Nephron (organoid): ENCODE data around the gene KCNQ5.

ENCODE experiments used
- H3K27ac Mint-ChIP-seq, 3 experiments: 2 replicates each; pipeline ENCODE4 v1.8.0; 2020; ENCODE audit warnings: mixed read lengths in 3 of 3, mild to moderate bottlenecking in 2 of 3, moderate library complexity in 1 of 3
- H3K27me3 Mint-ChIP-seq: 2 replicates; pipeline ENCODE4 v1.8.0; 2021; ENCODE audit warnings: low read depth, mild to moderate bottlenecking, moderate library complexity, mixed read lengths
- H3K36me3 Mint-ChIP-seq: 2 replicates; pipeline ENCODE4 v1.8.0; 2020; ENCODE audit warnings: low read depth, mixed read lengths
- H3K4me1 Mint-ChIP-seq: 2 replicates; pipeline ENCODE4 v1.8.0; 2020; ENCODE audit warnings: mixed read lengths
- H3K4me3 Mint-ChIP-seq, 3 experiments: 2 replicates each; pipeline ENCODE4 v1.8.0; 2020; ENCODE audit warnings: mild to moderate bottlenecking in 3 of 3, mixed read lengths in 3 of 3, moderate library complexity in 2 of 3
- H3K9me3 Mint-ChIP-seq: 2 replicates; pipeline ENCODE4 v1.8.0; 2020; ENCODE audit warnings: mixed read lengths
- CTCF ChIP-seq, 3 experiments: fragments of 200-600 bp; sonication (generic); IDR thresholded peaks; one replicate each; pipeline ENCODE4 v1.5.0; 2021; ENCODE audit warnings: antibody characterized with exemption in 3 of 3; ENCODE audit not compliant: unreplicated experiment in 3 of 3

The KCNQ5 gene

GRCh38 chr6:72691249-72691648 is 69.4 kb downstream of the KCNQ5 start:
- Mint-ChIP-seq H3K4me1 (no peaks in the 10 kb centered on the region), H3K27me3 (no peaks in the 10 kb centered on the region), H3K4me3 (no peak overlapping the region), H3K27ac (no peak overlapping the region), H3K9me3 (no peaks in the 10 kb centered on the region), H3K36me3 (no peaks in the 10 kb centered on the region)
- no peak for TF ChIP-seq CTCF (IDR thresholded peaks at IDR 0.05; ENCODE audit: unreplicated experiment in 3 of 3)

- no peaks in the 10 kb centered on the region for H3K9me3 Mint-ChIP-seq
- TF ChIP-seq CTCF (IDR thresholded peaks at IDR 0.05; ENCODE audit: unreplicated experiment in 3 of 3): no peak
- H3K27me3 Mint-ChIP-seq: peaks cover 3% of the 10 kb centered on the region
- no peak overlapping the region for H3K4me3 Mint-ChIP-seq
- H3K4me1 Mint-ChIP-seq: no peaks in the 10 kb centered on the region
- no peak overlapping the region for H3K27ac Mint-ChIP-seq
- H3K36me3 Mint-ChIP-seq: no peaks in the 10 kb centered on the region
Observed at GRCh38 chr6:72696055-72696454, 74.2 kb downstream of the KCNQ5 start.

- no peaks in the 10 kb centered on the region for H3K4me1 Mint-ChIP-seq
- TF ChIP-seq CTCF (IDR thresholded peaks at IDR 0.05; ENCODE audit: unreplicated experiment in 3 of 3): no peak
- H3K4me3 Mint-ChIP-seq: no peak overlapping the region
- no peaks in the 10 kb centered on the region for H3K36me3 Mint-ChIP-seq
- peaks cover 3% of the 10 kb centered on the region for H3K27me3 Mint-ChIP-seq
- H3K27ac Mint-ChIP-seq: no peak overlapping the region
- H3K9me3 Mint-ChIP-seq: no peaks in the 10 kb centered on the region
Observed at GRCh38 chr6:72699159-72699558, 77.3 kb downstream of the KCNQ5 start.

- no peak for TF ChIP-seq CTCF (IDR thresholded peaks at IDR 0.05; ENCODE audit: unreplicated experiment in 3 of 3)
Observed at GRCh38 chr6:72702421-72702820, 80.6 kb downstream of the KCNQ5 start.

GRCh38 chr6:72703093-72703492 is 81.2 kb downstream of the KCNQ5 start:
- no peak overlapping the region for H3K4me3 Mint-ChIP-seq
- H3K27me3 Mint-ChIP-seq: peaks cover 3% of the 10 kb centered on the region

More at GRCh38 chr6:72702421-72702820, 80.6 kb downstream of the KCNQ5 start:
- H3K27ac Mint-ChIP-seq: no peak overlapping the region
- no peak overlapping the region for H3K4me3 Mint-ChIP-seq
- no peaks in the 10 kb centered on the region for H3K9me3 Mint-ChIP-seq
- no peaks in the 10 kb centered on the region for H3K36me3 Mint-ChIP-seq
- peaks cover 3% of the 10 kb centered on the region for H3K27me3 Mint-ChIP-seq
- H3K4me1 Mint-ChIP-seq: no peaks in the 10 kb centered on the region

More at GRCh38 chr6:72703093-72703492, 81.2 kb downstream of the KCNQ5 start:
- Mint-ChIP-seq H3K9me3 (no peaks in the 10 kb centered on the region), H3K4me1 (no peaks in the 10 kb centered on the region), H3K27ac (no peak overlapping the region), H3K36me3 (no peaks in the 10 kb centered on the region)
- TF ChIP-seq CTCF (IDR thresholded peaks at IDR 0.05; ENCODE audit: unreplicated experiment in 3 of 3): no peak
